Mesodermal cell (in vitro differentiated cells): ENCODE data around the gene STIMATE.

Source experiments
- H3K27ac ChIP-seq: 2 replicates; pipeline ENCODE4 v1.7.0; 2013; ENCODE audit warnings: mild to moderate bottlenecking, low read depth, low read length, moderate library complexity; ENCODE audit not compliant: severe bottlenecking
- H3K36me3 ChIP-seq: 2 replicates; pipeline ENCODE4 v1.7.1; 2013; ENCODE audit warnings: mild to moderate bottlenecking, low read length, moderate library complexity; ENCODE audit not compliant: control insufficient read depth, insufficient read depth
- H3K4me1 ChIP-seq: one replicate; pipeline ENCODE4 v1.7.1; 2013; ENCODE audit warnings: mild to moderate bottlenecking, low read length; ENCODE audit not compliant: insufficient read depth, control insufficient read depth, poor library complexity, severe bottlenecking
- H3K4me3 ChIP-seq: 2 replicates; pipeline ENCODE4 v1.7.0; 2013; ENCODE audit warnings: low read length, control low read depth, mild to moderate bottlenecking; ENCODE audit not compliant: insufficient read depth, poor library complexity, severe bottlenecking; ENCODE audit errors: extremely low read depth
- H3K9me3 ChIP-seq: 2 replicates; pipeline ENCODE4 v1.7.1; 2013; ENCODE audit warnings: mild to moderate bottlenecking, low read length, moderate library complexity; ENCODE audit not compliant: control insufficient read depth
- WGBS, 2 experiments: methylation state at CpG; one replicate each; pipeline ENCODE4 v1.1.5; 2013; ENCODE audit warnings: missing lambda C conversion rate in 2 of 2; ENCODE audit not compliant: insufficient coverage in 2 of 2; 5-methylcytosine and 5-hydroxymethylcytosine counted together

The STIMATE gene

GRCh38 chr3:52817860-52818259 is 79.5 kb downstream of the STIMATE start:
- Histone ChIP-seq H3K9me3 (no peaks in the 10 kb centered on the region), H3K4me3 (no peak overlapping the region), H3K36me3 (no peaks in the 10 kb centered on the region), H3K4me1 (peaks cover 18% of the 10 kb centered on the region), H3K27ac (no peak overlapping the region)
- WGBS, 2 experiments: 87 to 95% methylated on average over 6 to 7 of the region's 7 CpGs

DNA sequence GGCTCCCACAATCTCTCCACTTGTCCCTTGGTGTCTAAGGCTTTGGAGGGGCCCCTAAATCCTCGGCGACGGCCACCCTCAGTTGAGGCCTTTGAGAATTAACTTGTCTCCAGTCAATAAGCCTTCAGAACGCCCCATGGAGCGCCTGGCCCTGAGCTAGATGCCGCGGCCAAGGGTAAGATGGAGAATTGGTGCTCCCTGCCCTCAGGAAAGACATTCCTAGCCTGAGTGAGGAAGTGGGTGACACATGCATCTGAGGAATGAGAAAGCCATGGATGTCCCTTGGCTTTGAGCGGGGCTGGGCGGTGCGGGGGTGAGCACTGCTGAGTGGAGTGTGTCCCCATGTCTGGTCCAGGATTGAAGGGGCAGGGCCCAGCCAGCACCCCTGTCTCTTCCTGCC is 80.1 kb downstream of the STIMATE start:
- Histone ChIP-seq H3K27ac (no peak overlapping the region), H3K4me1 (peaks cover 18% of the 10 kb centered on the region), H3K4me3 (no peak overlapping the region), H3K9me3 (no peaks in the 10 kb centered on the region), H3K36me3 (no peaks in the 10 kb centered on the region)
- 91 to 94% methylated on average over 3 to 10 of the region's 10 CpGs for WGBS, 2 experiments

DNA sequence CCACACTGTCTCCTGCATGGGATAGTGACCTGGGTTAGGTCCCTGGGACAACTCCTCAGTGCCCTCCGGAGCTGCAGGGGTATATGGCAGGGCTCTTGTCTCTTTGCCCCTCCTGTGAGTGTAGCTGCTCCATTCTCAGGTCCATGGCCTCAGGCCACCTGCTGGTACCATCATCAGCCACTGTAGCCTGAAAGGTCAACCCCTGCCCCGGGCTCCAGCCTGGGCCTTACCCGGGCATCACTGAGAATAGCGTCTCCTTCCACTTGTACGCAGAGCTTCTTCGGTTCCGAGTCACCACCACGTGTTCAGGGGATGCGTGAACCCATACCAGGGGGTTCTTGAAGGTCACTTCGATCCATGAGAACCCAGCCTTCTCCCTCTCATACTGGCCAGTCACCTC is 80.7 kb downstream of the STIMATE start:
- WGBS, 2 experiments: 86 to 96% methylated on average over 9 to 10 of the region's 10 CpGs
- H3K36me3 ChIP-seq: no peaks in the 10 kb centered on the region
- no peaks in the 10 kb centered on the region for H3K9me3 ChIP-seq
- H3K27ac ChIP-seq: no peak overlapping the region
- no peak overlapping the region for H3K4me3 ChIP-seq
- peaks cover 18% of the 10 kb centered on the region for H3K4me1 ChIP-seq

GRCh38 chr3:52816199-52816598 is 81.1 kb downstream of the STIMATE start:
- H3K4me3 ChIP-seq: no peak overlapping the region
- WGBS, 2 experiments: 85 to 87% methylated on average over 3 to 4 of the region's 6 CpGs
- H3K36me3 ChIP-seq: no peaks in the 10 kb centered on the region
- no peaks in the 10 kb centered on the region for H3K9me3 ChIP-seq
- H3K27ac ChIP-seq: no peak overlapping the region
- peaks cover 18% of the 10 kb centered on the region for H3K4me1 ChIP-seq

- H3K4me1 ChIP-seq: peaks cover 14% of the 10 kb centered on the region
- WGBS, 2 experiments: 84 to 92% methylated on average over 5 to 8 of the region's 8 CpGs
- no peaks in the 10 kb centered on the region for H3K9me3 ChIP-seq
- H3K4me3 ChIP-seq: no peak overlapping the region
- no peak overlapping the region for H3K27ac ChIP-seq
- H3K36me3 ChIP-seq: no peaks in the 10 kb centered on the region
These were observed 83.5 kb downstream of the STIMATE start for GRCh38 chr3:52813810-52814209.

DNA sequence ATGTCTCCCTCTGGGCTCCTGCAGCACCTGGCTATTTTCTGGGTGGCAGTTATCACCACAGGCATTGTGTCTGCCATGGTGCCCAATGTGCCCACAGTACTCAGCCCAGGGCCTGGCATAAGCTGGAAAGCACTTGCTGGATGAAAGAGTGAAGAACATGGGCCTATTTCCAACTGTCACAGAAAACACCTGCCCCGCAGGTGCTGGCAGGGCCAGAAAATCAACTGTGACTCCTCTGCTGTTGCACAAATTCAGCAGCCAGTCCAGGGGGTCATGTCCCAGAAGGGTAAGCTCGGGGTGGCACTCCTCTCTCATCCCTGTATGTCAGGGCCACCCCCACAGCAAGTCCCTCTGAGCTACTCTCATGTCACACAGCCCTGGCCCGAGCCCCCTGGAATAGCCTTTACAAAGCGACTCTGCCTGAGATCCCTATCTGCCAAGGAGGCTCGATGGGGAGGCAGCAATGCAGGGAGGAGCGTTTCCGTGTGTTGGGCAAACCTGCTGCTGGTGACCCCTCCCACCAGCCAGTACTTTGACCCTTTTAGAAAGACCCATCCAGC is 85.8 kb downstream of the STIMATE start:
- Histone ChIP-seq H3K36me3 (no peaks in the 10 kb centered on the region), H3K9me3 (no peaks in the 10 kb centered on the region), H3K27ac (no peak overlapping the region), H3K4me3 (no peak overlapping the region), H3K4me1 (no peaks in the 10 kb centered on the region)
- 86 to 90% methylated on average over 7 of the region's 7 CpGs for WGBS, 2 experiments

GRCh38 chr3:52810923-52811322 is 86.4 kb downstream of the STIMATE start:
- no peaks in the 10 kb centered on the region for H3K9me3 ChIP-seq

GRCh38 chr3:52809662-52810377 is 87.5 kb downstream of the STIMATE start:
- H3K36me3 ChIP-seq: no peaks in the 10 kb centered on the region
- WGBS, 2 experiments: 89 to 94% methylated on average over 5 to 6 of the region's 7 CpGs
- no peak overlapping the region for H3K27ac ChIP-seq
- H3K9me3 ChIP-seq: no peaks in the 10 kb centered on the region
- no peaks in the 10 kb centered on the region for H3K4me1 ChIP-seq
- H3K4me3 ChIP-seq: no peak overlapping the region

More at GRCh38 chr3:52810923-52811322, 86.4 kb downstream of the STIMATE start:
- Histone ChIP-seq H3K36me3 (no peaks in the 10 kb centered on the region), H3K27ac (no peak overlapping the region), H3K4me1 (no peaks in the 10 kb centered on the region), H3K4me3 (no peak overlapping the region)
- WGBS, 2 experiments: 93 to 95% methylated on average over 9 to 11 of the region's 11 CpGs

DNA sequence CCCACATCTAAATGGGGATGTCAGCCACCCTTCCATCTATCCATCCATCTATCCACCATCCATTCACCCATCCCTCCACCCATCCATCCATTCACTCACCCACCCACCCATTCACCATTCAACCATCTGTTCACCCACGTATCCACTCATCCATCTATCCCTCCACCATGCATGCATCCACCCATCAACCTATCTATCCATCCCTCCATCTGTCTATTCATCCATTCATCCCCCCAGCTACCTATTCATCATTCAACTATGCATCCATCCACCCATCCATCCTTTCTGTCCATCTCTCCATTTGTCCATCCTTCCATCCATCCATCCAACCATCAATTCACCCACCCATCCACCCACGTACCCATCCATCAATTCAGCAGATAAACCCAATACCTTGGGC is 88.2 kb downstream of the STIMATE start:
- Histone ChIP-seq H3K27ac (no peak overlapping the region), H3K36me3 (no peaks in the 10 kb centered on the region), H3K4me3 (no peak overlapping the region), H3K4me1 (no peaks in the 10 kb centered on the region), H3K9me3 (no peaks in the 10 kb centered on the region)
- WGBS, 2 experiments: 75 to 88% methylated on average over 2 of the region's 2 CpGs

DNA sequence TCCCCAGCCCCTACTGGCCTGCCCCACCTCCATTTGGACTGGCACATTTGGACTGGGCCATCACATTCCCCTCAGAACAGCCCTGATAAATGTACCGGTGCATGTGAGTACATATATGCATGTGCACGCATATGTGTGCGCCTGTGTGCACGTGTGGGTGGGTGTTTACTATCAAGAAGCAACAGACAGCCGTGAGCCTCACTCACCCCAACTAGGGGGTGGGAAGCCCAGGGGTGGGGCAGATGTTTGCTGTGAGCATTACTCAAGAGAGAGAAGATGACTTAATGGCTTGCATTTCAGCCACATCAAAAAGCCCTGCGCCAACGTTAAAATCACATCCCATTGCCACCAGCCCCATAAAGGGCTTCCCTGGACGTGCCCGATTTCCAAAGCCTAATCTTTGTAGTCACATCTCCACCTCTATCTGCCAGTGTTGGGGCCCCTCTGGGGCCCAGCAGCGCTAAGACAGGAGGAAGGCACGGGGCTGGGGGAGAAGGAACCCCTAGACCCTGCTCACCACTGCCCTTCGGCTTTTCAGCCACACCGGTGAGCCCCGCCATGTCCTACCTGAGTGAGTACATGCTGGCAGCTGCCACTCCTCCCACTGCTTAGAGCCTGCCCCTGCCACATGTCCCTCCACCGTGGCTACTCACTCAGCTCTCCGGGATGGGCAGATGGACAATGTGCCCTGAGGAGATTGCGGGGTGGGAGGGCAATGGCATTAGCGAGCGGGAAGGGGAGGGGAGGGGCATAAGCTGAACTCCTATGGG is 91.9 kb downstream of the STIMATE start:
- Histone ChIP-seq H3K36me3 (no peaks in the 10 kb centered on the region), H3K4me1 (no peaks in the 10 kb centered on the region), H3K9me3 (no peaks in the 10 kb centered on the region), H3K27ac (no peak overlapping the region), H3K4me3 (no peak overlapping the region)
- WGBS, 2 experiments: 90 to 96% methylated on average over 5 to 9 of the region's 19 CpGs

- no peaks in the 10 kb centered on the region for H3K4me1 ChIP-seq
- H3K27ac ChIP-seq: no peak overlapping the region
- H3K36me3 ChIP-seq: no peaks in the 10 kb centered on the region
- WGBS, 2 experiments: 86 to 88% methylated on average over 5 of the region's 5 CpGs
- H3K4me3 ChIP-seq: no peak overlapping the region
- no peaks in the 10 kb centered on the region for H3K9me3 ChIP-seq
These were observed 95.5 kb downstream of the STIMATE start for GRCh38 chr3:52801839-52802238.
